Stimulated activated CD8-positive, alpha-beta memory T cell treated with anti-CD3 and anti-CD28 coated beads, Interleukin-4, amount 100 ng/mL, for 1 hour (primary cell): ENCODE measurements around the gene PLD4.

Source experiments
- DNase-seq, 2 donors: peaks; one replicate each; pipeline ENCODE4 v3.0.0-alpha.2; 2020; ENCODE audit warnings: low read depth in 2 of 2, low spot score in 1 of 2

Gene PLD4

GRCh38 chr14:104973135-104973384 is 48.4 kb downstream of the PLD4 start:
- DNase-seq = no peak

GRCh38 chr14:104973385-104974145 is 48.9 kb downstream of the PLD4 start:
- DNase-seq = no peak

DNA sequence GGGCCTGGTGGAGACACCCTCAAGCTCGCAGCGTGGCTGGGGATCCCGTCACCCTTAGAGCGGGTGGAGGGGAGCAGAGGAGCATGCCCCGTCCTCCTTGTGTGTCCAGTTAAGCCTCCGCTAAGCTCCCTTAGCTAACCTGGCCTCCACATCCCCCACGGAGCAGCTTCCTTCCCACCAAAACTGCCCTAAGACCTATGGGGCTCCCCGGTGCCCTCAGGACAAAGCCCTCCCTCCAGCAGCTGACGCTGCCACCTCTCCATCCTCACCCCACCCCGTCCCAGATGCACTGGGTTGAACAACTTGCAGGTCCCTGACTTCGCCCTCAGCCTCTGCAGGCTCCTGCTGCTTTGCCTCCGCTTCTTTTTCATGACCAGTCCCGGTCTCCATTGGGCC is 49.5 kb downstream of the PLD4 start:
- no peak for DNase-seq

GRCh38 chr14:104974665-104975390 is 50.1 kb downstream of the PLD4 start:
- DNase-seq = no peak

DNA sequence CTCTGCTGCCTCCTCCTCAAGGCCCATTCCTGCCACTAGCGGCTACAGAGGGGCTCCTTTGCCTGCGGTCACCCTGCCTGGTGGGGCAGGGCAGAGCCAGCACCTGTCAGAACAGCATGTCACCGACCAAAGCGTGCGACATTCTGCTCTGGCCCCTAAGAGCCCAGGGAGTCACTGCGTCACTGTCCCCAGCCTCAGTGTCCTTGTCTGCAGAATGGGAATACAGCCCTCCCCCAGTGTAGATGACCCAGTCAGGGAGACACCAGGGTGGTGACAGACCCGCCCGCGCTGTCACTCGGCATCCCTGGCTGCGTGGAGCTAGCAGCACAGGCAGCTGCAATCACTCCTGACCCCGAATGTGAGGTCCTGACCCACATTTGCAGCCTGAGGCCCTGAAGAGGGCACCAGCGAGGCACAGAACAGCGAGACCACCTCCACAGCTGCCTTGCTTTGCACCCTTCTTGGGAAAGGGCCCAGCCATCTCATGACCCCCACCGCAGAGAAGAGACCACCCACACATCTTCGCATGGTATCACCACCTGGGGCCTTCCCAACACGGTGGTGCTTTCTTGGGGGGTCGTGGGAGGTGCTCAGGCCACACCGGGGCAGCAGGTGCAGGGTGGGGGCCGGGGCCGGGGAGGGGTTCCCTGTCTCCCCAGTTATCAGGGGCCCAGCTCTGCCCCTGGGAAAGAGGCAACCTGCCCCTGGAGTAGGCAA is 51.0 kb downstream of the PLD4 start:
- DNase-seq = no peak

DNA sequence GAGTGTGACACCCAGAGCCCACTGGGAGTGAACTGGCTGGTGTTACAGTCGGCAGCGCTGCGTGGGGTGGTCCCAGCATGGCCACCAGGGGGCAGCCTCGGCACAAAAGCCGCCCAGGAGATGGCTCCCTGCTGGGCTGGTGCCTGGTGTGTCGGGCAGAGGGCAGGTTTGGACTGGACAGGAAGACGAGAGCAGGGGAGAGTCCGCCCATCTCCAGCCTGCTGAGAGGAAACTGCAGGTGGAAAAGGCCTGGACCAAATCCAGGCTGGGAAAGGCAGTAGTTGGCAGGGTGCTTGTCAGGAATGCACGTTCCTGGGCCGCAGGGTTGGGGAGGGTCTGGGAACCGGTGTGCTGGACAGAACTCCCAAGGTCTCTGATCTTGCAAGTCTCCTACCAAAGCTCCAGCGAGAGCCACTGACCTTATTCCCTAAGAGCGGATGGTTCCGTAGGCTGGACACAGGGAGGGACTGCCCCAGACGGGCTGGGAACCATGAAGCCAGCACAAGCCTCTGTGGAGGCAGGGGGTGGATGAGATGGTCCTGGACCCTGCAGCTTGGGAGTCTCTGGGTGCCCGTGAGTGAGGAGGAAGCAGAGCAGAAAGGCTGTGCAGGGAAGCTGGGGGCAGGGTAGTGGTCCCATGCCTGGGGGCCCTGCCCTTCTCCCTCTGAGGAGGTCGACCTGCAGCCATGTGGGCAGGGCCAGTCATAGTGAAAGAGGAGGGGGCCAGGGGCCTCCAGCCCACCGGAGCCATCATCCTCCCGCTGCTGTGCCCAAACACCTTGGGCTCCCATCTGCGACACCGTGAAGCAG is 51.7 kb downstream of the PLD4 start:
- DNase-seq = peak; percentile 76 to 79

- no peak for DNase-seq
These were observed 52.5 kb downstream of the PLD4 start for GRCh38 chr14:104977008-104977680.

GRCh38 chr14:104977681-104978653 is 53.3 kb downstream of the PLD4 start, which contains the start of gene AHNAK2:
TSS of gene AHNAK2 (minus strand) at chr14:104978374. CDS start at chr14:104978237, 137 bp downstream.
- DNase-seq = no peak

- DNase-seq = no peak
These were observed 54.3 kb downstream of the PLD4 start for GRCh38 chr14:104978746-104979691.

- DNase-seq = no peak
These were observed 55.3 kb downstream of the PLD4 start for GRCh38 chr14:104979758-104980610.

DNA sequence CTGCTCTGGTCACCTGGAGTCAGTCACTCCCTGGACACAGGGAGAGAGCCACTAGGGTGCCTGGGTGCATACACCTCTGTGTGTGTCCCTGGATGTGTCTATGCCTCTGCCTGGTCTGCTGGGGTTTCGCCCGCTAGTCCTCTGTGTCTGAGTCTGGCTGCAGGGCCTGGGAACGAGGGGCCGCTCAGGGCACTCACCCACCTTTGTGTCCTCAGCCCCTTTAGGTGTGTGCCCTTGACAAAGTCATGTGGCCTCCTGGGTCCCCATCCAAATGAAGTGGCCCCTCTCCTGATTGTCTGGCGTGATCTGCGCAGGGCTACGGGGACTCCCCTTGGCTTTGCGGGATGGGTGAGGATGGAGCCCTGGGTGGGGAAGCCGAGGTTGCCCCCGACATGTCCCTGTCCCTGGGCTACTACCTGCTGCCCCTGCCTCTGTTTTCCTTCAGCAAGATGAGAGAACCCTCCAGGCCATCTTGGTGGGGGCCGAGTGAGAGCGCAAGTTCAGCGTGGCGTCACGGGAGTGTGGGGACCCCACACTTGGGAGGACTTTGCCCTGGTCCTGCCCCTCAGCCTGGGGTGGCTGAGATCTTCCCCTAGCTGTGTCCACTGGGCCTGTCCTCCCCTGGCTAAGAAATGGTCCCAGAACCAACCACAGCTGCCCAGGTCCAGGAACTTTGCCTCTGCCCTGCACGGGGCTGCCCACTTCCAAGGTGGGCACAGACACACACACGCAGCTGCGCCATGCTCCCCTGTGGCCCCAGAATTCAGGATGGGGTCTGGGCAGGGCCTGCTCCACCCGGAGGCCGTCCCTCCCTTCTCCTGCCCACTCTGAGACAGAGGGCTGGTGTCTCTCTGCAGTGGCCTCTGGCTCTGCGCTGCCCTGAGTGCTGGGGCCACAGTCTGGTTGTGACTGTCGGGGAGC is 56.2 kb downstream of the PLD4 start:
- no peak for DNase-seq

GRCh38 chr14:104981699-104982541 is 57.2 kb downstream of the PLD4 start:
- DNase-seq = no peak

- DNase-seq = no peak
These were observed 58.0 kb downstream of the PLD4 start for GRCh38 chr14:104982548-104983230.
